HG03575 (cell line): Measurements from ENCODE around the gene SLC19A2.

Experiments
- ATAC-seq: cut with Tn5 transposase; IDR thresholded peaks from one replicate; pipeline ENCODE4 v1.9.1; 2021; ENCODE audit not compliant: unreplicated experiment, insufficient number of reproducible peaks, low FRiP score; ENCODE audit errors: extremely low read depth

Gene SLC19A2

GRCh38 chr1:169484101-169484500 lies 1.6 kb downstream of the SLC19A2 start:
- no peak for ATAC-seq

- no peak for ATAC-seq
These were observed 2.2 kb downstream of the SLC19A2 start for GRCh38 chr1:169483500-169483966.

GRCh38 chr1:169479363-169480066 lies 6.2 kb downstream of the SLC19A2 start:
- no peak for ATAC-seq

DNA sequence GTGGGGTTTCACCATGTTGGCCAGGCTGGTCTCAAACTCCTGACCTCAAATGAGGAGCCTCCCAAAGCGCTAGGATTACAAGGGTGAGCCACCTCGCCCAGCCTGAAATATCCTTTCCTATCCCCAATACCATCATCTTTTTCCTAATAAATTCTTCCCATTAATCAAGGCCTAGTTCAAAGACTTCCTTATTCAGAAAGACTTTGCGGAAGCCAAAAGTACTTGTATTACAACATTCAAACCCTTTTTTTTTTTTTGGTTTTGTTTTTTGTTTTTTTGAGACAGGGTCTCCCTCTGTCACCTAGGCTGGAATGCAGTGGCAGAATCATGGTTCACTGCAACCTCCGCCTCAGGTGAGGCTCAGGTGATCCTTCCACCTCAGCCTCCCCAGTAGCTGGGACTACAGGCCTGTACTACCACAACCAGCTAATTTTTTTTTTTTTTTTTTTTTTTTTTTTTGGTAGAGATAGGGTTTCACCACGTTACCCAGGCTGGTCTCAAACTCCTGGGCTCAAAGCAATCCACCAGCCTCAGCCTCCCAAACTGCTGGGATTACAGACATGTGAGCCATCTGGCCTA lies 7.6 kb downstream of the SLC19A2 start:
- ATAC-seq: no peak

DNA sequence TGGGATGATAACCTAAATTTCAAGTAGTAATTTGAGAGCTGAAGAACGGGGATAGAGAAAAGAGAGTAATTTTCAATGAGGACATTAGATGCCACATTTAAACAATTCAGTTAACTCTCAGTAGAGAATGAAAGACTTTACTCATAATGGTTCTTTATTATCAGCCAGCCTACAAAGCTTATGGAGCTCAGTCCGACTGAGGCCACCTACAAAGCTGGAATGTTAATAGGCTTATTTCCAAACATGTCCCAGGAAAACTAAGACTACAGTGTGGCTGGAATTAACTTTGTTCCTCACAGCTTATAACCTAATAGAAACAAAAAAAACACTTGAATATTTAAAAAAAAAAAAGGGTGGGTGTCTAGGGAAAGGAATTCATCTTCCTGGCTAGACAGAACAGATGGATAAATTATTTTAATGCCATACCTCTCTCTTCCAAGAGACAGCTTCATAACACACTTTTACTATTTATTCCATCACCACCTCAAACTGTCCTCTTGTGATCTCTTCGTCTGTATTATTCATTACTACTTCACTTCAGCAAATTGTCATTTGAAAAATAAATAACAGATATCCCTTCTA lies 9.8 kb downstream of the SLC19A2 start:
- no peak for ATAC-seq

DNA sequence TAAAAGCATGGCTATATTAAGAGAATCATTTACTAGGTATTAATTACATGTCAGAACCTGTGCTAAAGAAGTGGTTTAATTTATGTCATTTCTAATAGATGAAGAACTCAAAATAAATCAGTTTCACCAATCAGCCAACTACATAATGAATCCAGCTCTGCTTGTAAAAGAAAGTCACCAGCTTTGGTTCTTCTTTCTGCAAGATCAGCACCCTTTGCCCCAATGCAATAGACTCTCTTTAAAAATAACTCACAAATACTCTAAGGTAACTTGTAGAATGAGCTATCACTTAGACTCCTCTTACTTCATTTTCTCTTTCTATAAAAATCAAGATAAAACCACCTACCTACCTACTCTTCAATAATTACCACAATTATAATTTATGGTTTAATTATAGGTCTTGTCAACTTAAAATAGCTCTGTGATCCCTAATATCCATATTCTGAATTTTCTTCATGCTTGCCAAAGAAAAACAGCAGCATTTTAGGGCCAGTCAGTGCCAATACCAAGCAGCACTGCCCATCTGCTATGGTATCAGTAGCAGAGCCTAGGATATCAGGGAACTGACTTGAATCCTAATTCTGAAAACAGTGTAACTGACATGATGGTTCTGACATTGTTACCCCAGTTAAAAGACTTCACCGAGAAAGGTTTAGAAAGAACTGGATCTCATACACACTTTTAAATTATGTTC lies 11.3 kb downstream of the SLC19A2 start:
- ATAC-seq: no peak

DNA sequence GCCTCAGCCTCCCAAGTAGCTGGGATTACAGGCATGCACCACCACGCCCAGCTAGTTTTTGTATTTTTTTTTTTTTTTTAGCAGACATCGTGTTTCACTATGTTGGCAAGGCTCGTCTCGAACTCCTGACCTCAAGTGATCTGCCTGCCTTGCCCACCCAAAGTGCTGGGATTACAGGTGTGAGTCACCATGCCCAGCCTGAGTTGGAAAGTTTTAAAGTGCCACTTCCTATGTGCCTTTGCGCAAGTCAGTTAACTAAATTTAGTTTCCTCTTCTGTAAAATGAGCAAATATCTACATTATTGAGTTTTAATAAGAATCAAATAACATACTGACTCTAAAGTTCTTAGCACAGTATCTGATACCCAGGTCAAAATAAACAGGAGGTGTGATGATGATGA lies 12.4 kb downstream of the SLC19A2 start:
- ATAC-seq: no peak

DNA sequence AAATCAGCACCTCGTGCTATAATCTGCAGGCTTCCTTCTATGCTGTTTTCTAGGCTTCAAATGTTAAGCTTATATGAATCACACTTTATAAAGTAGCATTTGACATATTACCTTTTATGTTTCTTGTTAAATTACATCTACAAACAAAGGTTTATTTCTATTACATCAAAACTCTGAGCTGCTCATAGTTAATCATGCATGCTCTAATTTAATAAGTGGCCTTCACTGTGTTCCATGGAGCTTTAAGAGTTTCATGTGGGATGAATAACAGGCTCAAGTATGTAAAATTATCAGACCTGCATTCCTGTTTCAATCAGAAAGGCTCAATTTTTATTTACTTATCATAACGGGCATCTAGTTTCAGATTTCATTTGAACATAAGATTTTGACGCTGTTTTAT lies 13.0 kb downstream of the SLC19A2 start:
- ATAC-seq: no peak

- ATAC-seq: no peak
These were observed 16.8 kb downstream of the SLC19A2 start for GRCh38 chr1:169468982-169469381.

DNA sequence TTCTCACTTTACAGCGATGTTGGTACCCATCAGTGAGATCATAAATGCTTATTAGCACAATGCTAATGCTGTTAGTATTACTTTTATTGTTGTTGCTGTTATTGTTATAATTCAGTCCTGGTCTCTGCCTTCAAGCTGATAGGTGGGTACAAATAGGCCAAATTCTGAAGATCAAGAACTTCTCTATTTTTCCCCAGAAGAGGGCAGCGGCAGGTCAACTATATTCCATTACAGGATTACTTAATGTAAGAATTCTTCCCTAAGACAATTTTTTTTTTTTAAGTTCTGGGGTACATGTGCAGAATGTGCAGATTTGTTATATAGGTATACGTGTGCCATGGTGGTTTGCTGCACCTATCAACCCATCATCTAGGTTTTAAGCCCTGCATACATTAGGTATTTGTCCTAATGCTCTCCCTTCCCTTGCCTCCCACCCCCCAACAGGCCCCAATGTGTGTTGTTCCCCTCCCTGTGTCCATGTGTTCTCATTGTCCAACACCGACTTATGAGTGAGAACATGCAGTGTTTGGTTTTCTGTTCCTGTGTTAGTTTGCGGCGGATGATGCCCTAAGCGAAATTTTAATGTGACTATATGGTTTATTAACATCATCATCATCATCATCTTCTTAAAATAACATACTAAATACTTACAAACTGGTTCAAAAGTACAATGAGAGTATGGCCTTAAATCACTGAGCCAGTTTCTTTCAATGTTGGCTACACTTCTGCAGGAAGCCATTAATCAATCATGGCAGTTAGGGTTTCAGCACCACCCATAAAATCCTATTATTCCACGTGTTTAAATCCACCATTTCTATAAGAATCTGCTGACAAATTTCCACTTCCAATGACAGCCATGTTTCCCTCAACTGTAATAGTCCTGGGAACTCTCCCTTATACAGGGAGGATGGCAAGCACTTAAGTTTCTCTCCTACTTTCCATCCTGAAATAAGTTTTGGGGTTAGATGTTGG lies 19.2 kb downstream of the SLC19A2 start:
- ATAC-seq: no peak

DNA sequence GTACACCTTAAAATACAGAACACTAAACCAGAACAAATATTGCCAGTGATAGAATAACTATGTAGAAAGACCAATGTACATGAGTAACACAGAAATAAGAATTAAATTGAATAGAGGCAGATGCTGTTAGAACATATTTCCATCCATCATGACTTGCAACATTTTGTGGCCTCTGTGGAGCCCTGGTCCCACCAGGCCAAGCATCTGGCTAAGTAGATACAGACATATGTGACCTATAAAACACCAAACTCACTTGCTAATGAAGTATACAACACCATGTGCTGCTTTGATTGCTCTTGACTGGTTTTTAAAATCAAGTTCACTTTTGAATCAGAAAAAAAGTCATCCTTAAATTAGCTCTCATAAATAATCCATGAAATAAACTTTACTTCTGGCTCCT lies 20.5 kb downstream of the SLC19A2 start:
- ATAC-seq: no peak

DNA sequence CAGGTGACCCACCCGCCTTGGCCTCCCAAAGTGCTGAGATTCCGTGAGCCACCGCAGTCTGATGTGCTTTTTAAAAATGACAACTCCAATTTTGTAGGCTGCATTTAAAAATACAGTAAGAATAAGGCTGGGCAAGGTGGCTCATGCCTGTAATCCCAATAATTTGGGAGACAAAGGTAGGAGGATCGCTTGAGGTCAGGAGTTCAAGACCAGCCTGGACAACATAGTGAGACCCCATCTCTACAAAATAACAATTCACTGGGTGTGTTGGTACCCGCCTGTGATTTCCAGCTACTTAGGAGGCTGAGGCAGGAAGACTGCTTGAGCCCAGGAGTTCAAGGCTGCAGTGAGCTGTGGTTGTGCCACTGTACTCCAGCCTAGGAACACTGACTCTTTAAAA lies 23.4 kb downstream of the SLC19A2 start:
- ATAC-seq: no peak

DNA sequence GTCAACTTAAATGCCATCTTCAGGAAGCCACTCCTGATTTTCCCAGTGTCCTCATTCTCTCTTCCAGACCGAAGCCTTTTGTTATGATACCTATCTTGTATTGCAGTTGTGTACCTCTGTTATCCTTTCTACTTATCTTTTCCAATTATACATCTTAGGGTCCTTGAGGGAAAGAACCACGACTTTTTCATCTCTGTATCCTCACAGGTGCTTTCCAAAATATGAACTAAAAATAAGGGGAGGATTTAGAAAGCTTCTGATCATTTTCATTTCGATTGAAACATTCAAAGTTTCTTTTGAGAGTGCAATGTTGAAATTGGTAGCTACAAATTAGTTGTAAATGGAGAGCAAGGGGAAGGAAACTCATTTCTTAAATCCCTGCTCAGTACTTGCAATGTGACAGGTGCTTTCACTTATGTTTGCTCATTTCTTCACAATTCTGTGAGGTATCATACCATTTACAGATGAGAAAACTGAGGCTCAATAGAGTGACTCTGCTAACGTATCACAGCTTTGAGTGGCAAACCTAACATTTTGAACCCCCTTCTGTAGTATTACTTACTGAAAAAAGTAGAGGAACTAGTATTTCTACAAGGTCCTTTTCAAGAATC lies 24.2 kb downstream of the SLC19A2 start:
- no peak for ATAC-seq

- no peak for ATAC-seq
These were observed 25.4 kb downstream of the SLC19A2 start for GRCh38 chr1:169460191-169460833.

DNA sequence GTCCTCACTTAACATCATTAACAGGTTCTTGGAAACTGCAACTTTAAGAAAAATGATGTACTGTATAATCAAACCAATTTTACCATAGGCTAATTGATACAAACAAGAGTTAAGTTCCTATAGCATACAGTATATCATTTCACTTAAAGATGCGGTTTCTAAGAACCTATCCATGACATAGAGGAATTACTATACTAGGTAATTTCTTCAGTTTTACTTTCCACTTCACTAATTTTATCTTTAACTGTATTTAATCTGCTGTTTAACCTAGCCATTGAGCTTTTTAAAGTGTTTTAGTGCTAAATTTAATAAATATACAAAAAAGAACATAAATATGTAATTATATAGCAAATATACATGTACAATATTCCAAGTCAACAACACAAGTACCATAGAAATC lies 28.3 kb downstream of the SLC19A2 start:
- no peak for ATAC-seq

DNA sequence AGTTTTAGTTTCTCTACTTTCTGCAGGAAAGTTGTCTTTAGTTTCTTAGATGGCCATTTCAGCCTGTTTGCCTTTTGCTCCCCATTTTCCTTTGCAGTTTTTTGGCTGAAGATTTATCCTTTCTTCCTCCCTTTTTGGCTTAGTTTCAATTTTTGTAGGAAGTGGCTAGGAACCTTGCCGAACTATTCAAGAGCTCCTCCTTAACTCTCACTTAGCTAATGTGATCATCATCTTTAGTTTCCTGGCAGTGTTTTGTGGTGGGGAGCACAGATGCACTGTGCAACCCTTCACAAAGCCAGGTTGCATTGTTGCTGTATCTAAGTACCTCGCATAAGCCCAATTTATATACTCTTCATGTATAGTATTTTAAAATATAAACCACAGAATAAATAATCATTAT lies 29.7 kb downstream of the SLC19A2 start:
- no peak for ATAC-seq

GRCh38 chr1:169452921-169453320 lies 32.8 kb downstream of the SLC19A2 start:
- no peak for ATAC-seq

GRCh38 chr1:169451218-169451824 lies 34.4 kb downstream of the SLC19A2 start:
- ATAC-seq: no peak
